GM19239 (cell line): ENCODE results near the gene ESRRG.
"Not testable (repeated sequence)": the region's sequence is repeated elsewhere in the genome, so short reads cannot be mapped to it uniquely, and the experiment has no call there.

Experiments
- DNase-seq: peaks from one replicate; pipeline ENCODE4 v3.0.0; 2011; ENCODE audit warnings: low spot score; ENCODE audit not compliant: insufficient read length
- FAIRE-seq: peaks from 2 replicates; lab custom pipeline; 2011; peaks lifted over from hg19 to GRCh38; lab: Jason Lieb, UNC

ESRRG gene

GRCh38 chr1:216531263-216532239 lies 191.7 kb downstream of the ESRRG start:
- DNase-seq (no peak), FAIRE-seq (no peak)

GRCh38 chr1:216529851-216530250 lies 193.4 kb downstream of the ESRRG start:
- FAIRE-seq, DNase-seq: not testable (repeated sequence)

GRCh38 chr1:216528816-216529215 lies 194.4 kb downstream of the ESRRG start:
- DNase-seq: no peak
- peak; percentile 4 for FAIRE-seq

GRCh38 chr1:216523449-216524190 lies 199.6 kb downstream of the ESRRG start:
- DNase-seq (no peak), FAIRE-seq (no peak)

GRCh38 chr1:216523043-216523442 lies 200.2 kb downstream of the ESRRG start:
- FAIRE-seq: no peak

GRCh38 chr1:216521477-216521876 lies 201.8 kb downstream of the ESRRG start:
- FAIRE-seq (no peak), DNase-seq (no peak)

More at GRCh38 chr1:216523043-216523442, 200.2 kb downstream of the ESRRG start:
- no peak for DNase-seq

- no peak for DNase-seq
- FAIRE-seq: no peak
Observed at GRCh38 chr1:216518844-216519627, 204.2 kb downstream of the ESRRG start.

GRCh38 chr1:216502528-216503162 lies 220.6 kb downstream of the ESRRG start:
- no peak for FAIRE-seq
- no peak for DNase-seq

GRCh38 chr1:216500273-216500967 lies 222.8 kb downstream of the ESRRG start:
- FAIRE-seq (no peak), DNase-seq (no peak)

GRCh38 chr1:216499581-216500272 lies 223.5 kb downstream of the ESRRG start:
- DNase-seq: no peak
- no peak for FAIRE-seq

GRCh38 chr1:216498277-216498676 lies 225.0 kb downstream of the ESRRG start:
- no peak for DNase-seq
- no peak for FAIRE-seq

GRCh38 chr1:216485042-216485441 lies 238.2 kb downstream of the ESRRG start:
- FAIRE-seq (no peak), DNase-seq (no peak)

- no peak for DNase-seq
- no peak for FAIRE-seq
Observed at GRCh38 chr1:216483672-216484401, 239.4 kb downstream of the ESRRG start.

GRCh38 chr1:216482620-216483019 lies 240.6 kb downstream of the ESRRG start:
- DNase-seq (no peak), FAIRE-seq (no peak)

- no peak for FAIRE-seq
Observed at GRCh38 chr1:216478238-216478637, 245.0 kb downstream of the ESRRG start.

GRCh38 chr1:216476341-216476740 lies 246.9 kb downstream of the ESRRG start:
- no peak for FAIRE-seq

More at GRCh38 chr1:216478238-216478637, 245.0 kb downstream of the ESRRG start:
- DNase-seq: no peak

GRCh38 chr1:216475659-216476276 lies 247.5 kb downstream of the ESRRG start:
- DNase-seq (no peak), FAIRE-seq (no peak)

More at GRCh38 chr1:216476341-216476740, 246.9 kb downstream of the ESRRG start:
- no peak for DNase-seq
